HEK293 (cell line): ENCODE results near the gene DOK1.

Source experiments
- CTCF ChIA-PET: fragments of 350-600 bp; formaldehyde crosslinking; extraction: SDS; loops from one replicate; lab custom pipeline; 2021; ENCODE audit warnings: antibody characterized with exemption; lab: Yijun Ruan, JAX
- POLR2A ChIA-PET: fragments of 300-600 bp; formaldehyde crosslinking; extraction: SDS; loops from one replicate; lab custom pipeline; 2020; ENCODE audit warnings: antibody characterized with exemption, inconsistent platforms; lab: Yijun Ruan, JAX
- H3K27ac ChIP-seq: fragments of 200-500 bp; sonication (Bioruptor generic); 2 replicates; pipeline ENCODE4 v1.5.1; 2014; ENCODE audit warnings: low read depth, low read length, control low read depth, inconsistent platforms; ENCODE audit errors: extremely low read depth
- H3K36me3 ChIP-seq, 2 experiments: fragments of 200-500 bp in 1 of 2; sonication (Bioruptor generic) in 1 of 2; 1 replicate in 1 of 2; 2 replicates in 1 of 2; pipeline ENCODE4 v1.5.1; 2014 to 2017; ENCODE audit warnings: inconsistent platforms in 2 of 2, low read length in 2 of 2; ENCODE audit not compliant: control insufficient read depth in 2 of 2, insufficient read depth in 1 of 2
- H3K4me1 ChIP-seq: fragments of 200-500 bp; sonication (Bioruptor generic); 2 replicates; pipeline ENCODE4 v1.5.1; 2014; ENCODE audit warnings: mild to moderate bottlenecking, low read length, inconsistent platforms; ENCODE audit not compliant: control insufficient read depth, insufficient read depth
- H3K4me3 ChIP-seq: 2 replicates; pipeline ENCODE4 v1.5.1; 2011; ENCODE audit warnings: low read depth, mild to moderate bottlenecking, control low read depth, low read length, moderate library complexity
- H3K9me3 ChIP-seq: fragments of 200-500 bp; sonication (Bioruptor generic); 2 replicates; pipeline ENCODE4 v1.5.1; 2014; ENCODE audit warnings: low read depth, low read length, inconsistent platforms; ENCODE audit not compliant: control insufficient read depth, insufficient read depth
- IKZF3 ChIP-seq: fragments of 450-650 bp; IDR thresholded peaks from 2 replicates; pipeline ENCODE4 v1.5.0; 2018; ENCODE audit warnings: missing biosample characterization, mild to moderate bottlenecking, missing genetic modification characterization, moderate library complexity
- SETDB1 ChIP-seq: IDR thresholded peaks from one replicate; pipeline ENCODE4 v1.6.1; 2017; ENCODE audit warnings: mild to moderate bottlenecking, low read length, moderate library complexity, mixed read lengths; ENCODE audit not compliant: insufficient read length
- ZBTB20 ChIP-seq: fragments of 450-650 bp; formaldehyde crosslinking; IDR thresholded peaks from 2 replicates; pipeline ENCODE4 v1.5.1; 2016; ENCODE audit warnings: missing biosample characterization, missing genetic modification characterization
- ZNF416 ChIP-seq: fragments of 450-650 bp; formaldehyde crosslinking; IDR thresholded peaks from 2 replicates; pipeline ENCODE4 v1.5.1; 2016; ENCODE audit warnings: missing biosample characterization, missing genetic modification characterization
- ZNF423 ChIP-seq: fragments of 450-650 bp; formaldehyde crosslinking; IDR thresholded peaks from 2 replicates; pipeline ENCODE4 v1.5.1; 2016; ENCODE audit warnings: missing biosample characterization, missing genetic modification characterization
- ZNF501 ChIP-seq: fragments of 450-650 bp; formaldehyde crosslinking; IDR thresholded peaks from 2 replicates; pipeline ENCODE4 v1.5.1; 2016; ENCODE audit warnings: missing biosample characterization, missing genetic modification characterization
- ZNF629 ChIP-seq: fragments of 450-650 bp; formaldehyde crosslinking; IDR thresholded peaks from 2 replicates; pipeline ENCODE4 v1.5.1; 2017; ENCODE audit warnings: missing biosample characterization, missing genetic modification characterization
- ZNF654 ChIP-seq: fragments of 450-650 bp; formaldehyde crosslinking; IDR thresholded peaks from 2 replicates; pipeline ENCODE4 v1.5.1; 2016; ENCODE audit warnings: low read depth, missing biosample characterization, missing genetic modification characterization
- ZNF768 ChIP-seq: fragments of 450-650 bp; formaldehyde crosslinking; IDR thresholded peaks from 2 replicates; pipeline ENCODE4 v1.5.1; 2018; ENCODE audit warnings: missing biosample characterization, mild to moderate bottlenecking, missing genetic modification characterization
- TF ChIP-seq, protein P1 (sequence below): fragments of 450-650 bp; formaldehyde crosslinking; IDR thresholded peaks from 2 replicates; pipeline ENCODE4 v1.5.1; 2016; ENCODE audit warnings: missing biosample characterization, missing genetic modification characterization
- TF ChIP-seq, protein P2 (sequence below): fragments of 450-650 bp; formaldehyde crosslinking; IDR thresholded peaks from 2 replicates; pipeline ENCODE4 v1.5.1; 2016; ENCODE audit warnings: missing biosample characterization, missing genetic modification characterization
- TF ChIP-seq, protein P3 (sequence below): fragments of 450-650 bp; formaldehyde crosslinking; IDR thresholded peaks from 2 replicates; pipeline ENCODE4 v1.5.1; 2016; ENCODE audit warnings: missing biosample characterization, missing genetic modification characterization
- TF ChIP-seq, protein P4 (sequence below): fragments of 450-650 bp; formaldehyde crosslinking; IDR thresholded peaks from 2 replicates; pipeline ENCODE4 v1.5.1; 2016; ENCODE audit warnings: missing biosample characterization, missing genetic modification characterization

Gene DOK1

DNA sequence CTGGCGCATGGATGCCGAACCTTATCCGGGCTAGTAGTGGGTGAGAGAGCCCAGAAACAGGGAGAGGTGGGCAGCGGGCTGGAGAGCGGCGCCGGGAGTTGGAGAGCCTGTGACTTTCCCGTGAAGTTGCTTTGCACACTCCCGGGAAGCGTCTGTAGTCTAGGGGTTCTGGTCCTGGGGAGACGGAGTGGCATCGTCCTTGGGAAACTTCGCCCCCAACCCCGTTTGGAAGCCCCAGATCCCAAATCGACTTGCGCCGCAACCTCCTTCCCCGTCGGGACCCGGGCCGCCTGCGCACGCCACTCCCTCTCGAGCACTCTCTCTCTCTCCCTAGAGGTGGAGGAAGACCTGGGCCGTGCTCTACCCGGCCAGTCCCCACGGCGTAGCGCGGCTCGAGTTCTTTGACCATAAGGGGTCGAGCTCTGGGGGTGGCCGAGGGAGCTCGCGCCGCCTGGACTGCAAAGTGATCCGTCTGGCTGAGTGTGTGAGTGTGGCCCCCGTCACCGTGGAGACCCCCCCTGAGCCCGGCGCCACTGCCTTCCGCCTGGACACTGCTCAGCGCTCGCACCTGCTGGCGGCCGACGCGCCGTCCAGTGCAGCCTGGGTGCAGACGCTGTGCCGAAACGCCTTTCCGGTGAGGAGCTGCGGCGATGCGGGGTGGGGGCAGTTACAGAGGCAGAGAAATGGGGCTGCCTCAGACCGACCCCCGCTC lies 456 bp downstream of the DOK1 start:
- Histone ChIP-seq H3K9me3 (no peaks in the 10 kb centered on the region), H3K4me3 (peak overlapping the region; percentile 56), H3K36me3 (peaks cover 0 to 7% of the 10 kb centered on the region in 2 experiments; a peak in 1 of 3 replicates), H3K4me1 (no peaks in the 10 kb centered on the region; the same call in 1 of the 2 replicates), H3K27ac (no peak overlapping the region; the same call in 1 of the 2 replicates)
- TF ChIP-seq SETDB1, result no peak
- TF ChIP-seq ZBTB20 (tag by site-specific recombination), result no peak
- TF ChIP-seq, protein P1, sequence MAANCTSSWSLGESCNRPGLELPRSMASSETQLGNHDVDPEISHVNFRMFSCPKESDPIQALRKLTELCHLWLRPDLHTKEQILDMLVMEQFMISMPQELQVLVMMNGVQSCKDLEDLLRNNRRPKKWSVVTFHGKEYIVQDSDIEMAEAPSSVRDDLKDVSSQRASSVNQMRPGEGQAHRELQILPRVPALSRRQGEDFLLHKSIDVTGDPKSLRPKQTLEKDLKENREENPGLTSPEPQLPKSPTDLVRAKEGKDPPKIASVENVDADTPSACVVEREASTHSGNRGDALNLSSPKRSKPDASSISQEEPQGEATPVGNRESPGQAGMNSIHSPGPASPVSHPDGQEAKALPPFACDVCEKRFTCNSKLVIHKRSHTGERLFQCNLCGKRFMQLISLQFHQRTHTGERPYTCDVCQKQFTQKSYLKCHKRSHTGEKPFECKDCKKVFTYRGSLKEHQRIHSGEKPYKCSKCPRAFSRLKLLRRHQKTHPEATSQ (tag by site-specific recombination), result no peak
- no peak for TF ChIP-seq ZNF416
- no peak for TF ChIP-seq ZNF654
- no peak for TF ChIP-seq ZNF423 (tag by site-specific recombination)
- TF ChIP-seq, protein P2, sequence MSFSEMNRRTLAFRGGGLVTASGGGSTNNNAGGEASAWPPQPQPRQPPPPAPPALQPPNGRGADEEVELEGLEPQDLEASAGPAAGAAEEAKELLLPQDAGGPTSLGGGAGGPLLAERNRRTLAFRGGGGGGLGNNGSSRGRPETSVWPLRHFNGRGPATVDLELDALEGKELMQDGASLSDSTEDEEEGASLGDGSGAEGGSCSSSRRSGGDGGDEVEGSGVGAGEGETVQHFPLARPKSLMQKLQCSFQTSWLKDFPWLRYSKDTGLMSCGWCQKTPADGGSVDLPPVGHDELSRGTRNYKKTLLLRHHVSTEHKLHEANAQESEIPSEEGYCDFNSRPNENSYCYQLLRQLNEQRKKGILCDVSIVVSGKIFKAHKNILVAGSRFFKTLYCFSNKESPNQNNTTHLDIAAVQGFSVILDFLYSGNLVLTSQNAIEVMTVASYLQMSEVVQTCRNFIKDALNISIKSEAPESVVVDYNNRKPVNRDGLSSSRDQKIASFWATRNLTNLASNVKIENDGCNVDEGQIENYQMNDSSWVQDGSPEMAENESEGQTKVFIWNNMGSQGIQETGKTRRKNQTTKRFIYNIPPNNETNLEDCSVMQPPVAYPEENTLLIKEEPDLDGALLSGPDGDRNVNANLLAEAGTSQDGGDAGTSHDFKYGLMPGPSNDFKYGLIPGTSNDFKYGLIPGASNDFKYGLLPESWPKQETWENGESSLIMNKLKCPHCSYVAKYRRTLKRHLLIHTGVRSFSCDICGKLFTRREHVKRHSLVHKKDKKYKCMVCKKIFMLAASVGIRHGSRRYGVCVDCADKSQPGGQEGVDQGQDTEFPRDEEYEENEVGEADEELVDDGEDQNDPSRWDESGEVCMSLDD (tag by site-specific recombination), result no peak
- TF ChIP-seq ZNF501 (tag by site-specific recombination), result no peak
- TF ChIP-seq, protein P3, sequence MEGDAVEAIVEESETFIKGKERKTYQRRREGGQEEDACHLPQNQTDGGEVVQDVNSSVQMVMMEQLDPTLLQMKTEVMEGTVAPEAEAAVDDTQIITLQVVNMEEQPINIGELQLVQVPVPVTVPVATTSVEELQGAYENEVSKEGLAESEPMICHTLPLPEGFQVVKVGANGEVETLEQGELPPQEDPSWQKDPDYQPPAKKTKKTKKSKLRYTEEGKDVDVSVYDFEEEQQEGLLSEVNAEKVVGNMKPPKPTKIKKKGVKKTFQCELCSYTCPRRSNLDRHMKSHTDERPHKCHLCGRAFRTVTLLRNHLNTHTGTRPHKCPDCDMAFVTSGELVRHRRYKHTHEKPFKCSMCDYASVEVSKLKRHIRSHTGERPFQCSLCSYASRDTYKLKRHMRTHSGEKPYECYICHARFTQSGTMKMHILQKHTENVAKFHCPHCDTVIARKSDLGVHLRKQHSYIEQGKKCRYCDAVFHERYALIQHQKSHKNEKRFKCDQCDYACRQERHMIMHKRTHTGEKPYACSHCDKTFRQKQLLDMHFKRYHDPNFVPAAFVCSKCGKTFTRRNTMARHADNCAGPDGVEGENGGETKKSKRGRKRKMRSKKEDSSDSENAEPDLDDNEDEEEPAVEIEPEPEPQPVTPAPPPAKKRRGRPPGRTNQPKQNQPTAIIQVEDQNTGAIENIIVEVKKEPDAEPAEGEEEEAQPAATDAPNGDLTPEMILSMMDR (tag by site-specific recombination), result no peak
- no peak for TF ChIP-seq ZNF629 (tag by site-specific recombination)
- ChIA-PET POLR2A (no interaction called here), CTCF (no interaction called here)

DNA sequence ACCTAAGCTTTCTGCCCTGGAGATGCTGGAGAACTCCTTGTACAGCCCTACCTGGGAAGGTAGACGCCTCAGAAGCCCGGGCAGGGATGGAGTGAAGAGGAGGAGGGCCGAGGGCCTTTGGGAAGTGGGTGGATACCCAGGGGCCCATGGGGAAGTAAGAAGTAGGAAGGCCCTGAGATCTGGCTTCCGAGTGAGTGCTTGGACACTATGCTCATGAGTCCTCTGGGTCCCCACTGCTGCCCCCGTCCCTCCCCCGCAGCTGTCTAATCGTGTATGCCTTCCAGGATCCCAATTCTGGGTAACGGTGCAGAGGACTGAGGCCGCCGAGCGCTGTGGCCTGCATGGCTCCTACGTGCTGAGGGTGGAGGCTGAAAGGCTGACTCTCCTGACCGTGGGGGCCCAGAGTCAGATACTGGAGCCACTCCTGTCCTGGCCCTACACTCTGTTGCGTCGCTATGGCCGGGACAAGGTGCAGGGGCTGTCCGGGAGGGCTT lies 1.1 kb downstream of the DOK1 start:
- H3K9me3 ChIP-seq, result no peaks in the 10 kb centered on the region
- TF ChIP-seq, protein P4, sequence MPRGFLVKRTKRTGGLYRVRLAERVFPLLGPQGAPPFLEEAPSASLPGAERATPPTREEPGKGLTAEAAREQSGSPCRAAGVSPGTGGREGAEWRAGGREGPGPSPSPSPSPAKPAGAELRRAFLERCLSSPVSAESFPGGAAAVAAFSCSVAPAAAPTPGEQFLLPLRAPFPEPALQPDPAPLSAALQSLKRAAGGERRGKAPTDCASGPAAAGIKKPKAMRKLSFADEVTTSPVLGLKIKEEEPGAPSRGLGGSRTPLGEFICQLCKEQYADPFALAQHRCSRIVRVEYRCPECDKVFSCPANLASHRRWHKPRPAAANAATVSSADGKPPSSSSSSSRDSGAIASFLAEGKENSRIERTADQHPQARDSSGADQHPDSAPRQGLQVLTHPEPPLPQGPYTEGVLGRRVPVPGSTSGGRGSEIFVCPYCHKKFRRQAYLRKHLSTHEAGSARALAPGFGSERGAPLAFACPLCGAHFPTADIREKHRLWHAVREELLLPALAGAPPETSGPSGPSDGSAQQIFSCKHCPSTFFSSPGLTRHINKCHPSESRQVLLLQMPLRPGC, result no peak
- ChIA-PET POLR2A (no interaction called here), CTCF (no interaction called here)
- peaks cover 0 to 7% of the 10 kb centered on the region in 2 experiments; a peak in 1 of 3 replicates for H3K36me3 ChIP-seq
- H3K4me1 ChIP-seq, result no peaks in the 10 kb centered on the region; the same call in 1 of the 2 replicates
- no peak overlapping the region; the same call in 1 of the 2 replicates for H3K4me3 ChIP-seq
- no peak overlapping the region for H3K27ac ChIP-seq

DNA sequence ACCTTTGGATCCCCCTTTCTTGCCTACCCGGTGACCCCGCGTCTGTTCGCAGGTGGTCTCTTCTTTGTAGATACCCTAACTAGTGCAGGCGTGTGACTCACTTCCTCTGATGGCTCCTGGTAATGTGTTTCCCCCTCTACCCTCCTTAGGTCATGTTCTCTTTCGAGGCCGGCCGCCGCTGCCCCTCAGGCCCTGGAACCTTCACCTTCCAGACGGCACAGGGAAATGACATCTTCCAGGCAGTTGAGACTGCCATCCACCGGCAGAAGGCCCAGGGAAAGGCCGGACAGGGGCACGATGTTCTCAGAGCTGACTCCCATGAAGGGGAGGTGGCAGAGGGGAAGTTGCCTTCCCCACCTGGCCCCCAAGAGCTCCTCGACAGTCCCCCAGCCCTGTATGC lies 1.6 kb downstream of the DOK1 start:
- Histone ChIP-seq H3K4me3 (no peak overlapping the region), H3K27ac (no peak overlapping the region), H3K36me3 (peaks cover 0 to 7% of the 10 kb centered on the region in 2 experiments; a peak in 1 of 3 replicates), H3K9me3 (no peaks in the 10 kb centered on the region), H3K4me1 (no peaks in the 10 kb centered on the region; the same call in 1 of the 2 replicates)
- TF ChIP-seq IKZF3 (tag by site-specific recombination), result no peak
- TF ChIP-seq, protein P1 (tag by site-specific recombination), result no peak
- no peak for TF ChIP-seq ZNF768 (tag by site-specific recombination)
- TF ChIP-seq, all 188 proteins: peak for 0
- ChIA-PET POLR2A (no interaction called here), CTCF (no interaction called here)
